ENCODE measurements around the gene CCDC78. TPM values are rescaled to one million over a fixed set of nuclear protein-coding genes. Genes with fewer than 3 reads are reported as not detected.
A peak's percentile ranks its signal among the peaks of the same experiment; 100 is the strongest.

The CCDC78 gene
- total RNA-seq, 1 experiment from 2014 or later, result 20.2 TPM

DNA sequence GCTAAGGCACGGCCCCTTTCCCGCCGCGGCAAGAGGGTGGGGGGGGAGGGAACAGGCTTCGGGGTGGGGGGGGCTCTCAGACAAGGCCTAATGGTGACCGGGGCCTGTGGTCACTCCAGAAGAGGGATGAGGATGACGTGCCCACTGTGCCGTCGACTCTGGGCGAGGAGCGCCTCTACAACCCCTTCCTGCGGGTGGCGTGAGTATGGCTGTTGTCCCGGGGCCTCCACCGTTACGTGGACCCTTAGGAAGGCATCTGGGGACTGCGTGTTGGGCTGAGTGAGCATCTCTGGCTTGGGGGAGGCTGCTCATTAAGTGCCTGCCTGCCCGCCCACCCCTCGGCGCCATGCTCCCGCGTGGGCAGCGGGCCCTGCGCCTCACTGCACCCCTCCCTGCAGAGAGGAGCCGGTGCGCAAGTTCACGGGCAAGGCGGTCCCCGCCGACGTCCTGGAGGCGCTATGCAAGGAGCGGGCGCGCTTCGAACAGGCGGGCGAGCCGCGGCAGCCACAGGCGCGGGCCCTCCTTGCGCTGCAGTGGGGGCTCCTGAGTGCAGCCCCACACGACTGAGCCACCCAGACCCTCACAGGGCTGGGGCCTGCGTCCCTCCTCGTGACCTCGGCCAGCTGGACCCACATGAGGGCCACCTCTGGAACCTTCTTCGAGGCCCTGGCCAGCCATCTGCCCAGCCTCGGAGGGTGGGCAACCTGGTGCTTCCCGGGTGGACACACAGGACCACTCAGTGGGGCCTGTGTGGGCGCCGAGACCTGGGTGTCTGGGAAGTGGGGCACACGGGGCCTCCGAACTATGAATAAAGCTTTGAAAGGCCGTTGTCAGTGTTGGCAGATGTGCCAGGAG lies 2.9 kb upstream of the CCDC78 start:
- no peak for DNase-seq (ENCODE audit: low spot score)
- CTCF ChIA-PET, result interaction anchor here (0.7 to 6.9 kb wide), 8 partner anchors 8 to 416 kb away, joined by 3 to 90 read pairs (median 5); partner anchors contain the start of genes ANTKMT, CIAO3 and METRN
- Mint-ChIP-seq H3K36me3 (no peaks in the 10 kb centered on the region; the same call in 1 of the 2 replicates), H3K9me3 (no peaks in the 10 kb centered on the region), H3K4me1 (no peaks in the 10 kb centered on the region), H3K4me3 (peak overlapping the region; percentile 64), H3K27ac (no peak overlapping the region), H3K27me3 (ENCODE audit: low read depth) (peaks cover 2% of the 10 kb centered on the region; the same call in 1 of the 2 replicates)
- ATAC-seq, result no peak
- TF ChIP-seq NFATC4 (CRISPR knock-in tag; IDR thresholded peaks at IDR 0.05) (no peak), RELA (CRISPR knock-in tag; IDR thresholded peaks at IDR 0.05; ENCODE audit: borderline replicate concordance) (no peak), ZNF232 (CRISPR knock-in tag; IDR thresholded peaks at IDR 0.05) (no peak), NR2C2 (CRISPR knock-in tag; IDR thresholded peaks at IDR 0.05) (no peak), SMAD4 (CRISPR knock-in tag; IDR thresholded peaks at IDR 0.05) (no peak), TP53 (CRISPR knock-in tag; IDR thresholded peaks at IDR 0.05) (no peak), FOXJ3 (CRISPR knock-in tag; IDR thresholded peaks at IDR 0.05; ENCODE audit: borderline replicate concordance) (no peak), ETV6 (CRISPR knock-in tag; IDR thresholded peaks at IDR 0.05) (no peak), FOXP1 (CRISPR knock-in tag; IDR thresholded peaks at IDR 0.05; ENCODE audit: borderline replicate concordance) (0 out of 2 replicates have a peak, but pooled peaks have one; percentile 19), ZBTB21 (CRISPR knock-in tag; IDR thresholded peaks at IDR 0.05; ENCODE audit: borderline replicate concordance) (0 out of 2 replicates have a peak, but pooled peaks have one; percentile 25)
- TF ChIP-seq, protein P1, sequence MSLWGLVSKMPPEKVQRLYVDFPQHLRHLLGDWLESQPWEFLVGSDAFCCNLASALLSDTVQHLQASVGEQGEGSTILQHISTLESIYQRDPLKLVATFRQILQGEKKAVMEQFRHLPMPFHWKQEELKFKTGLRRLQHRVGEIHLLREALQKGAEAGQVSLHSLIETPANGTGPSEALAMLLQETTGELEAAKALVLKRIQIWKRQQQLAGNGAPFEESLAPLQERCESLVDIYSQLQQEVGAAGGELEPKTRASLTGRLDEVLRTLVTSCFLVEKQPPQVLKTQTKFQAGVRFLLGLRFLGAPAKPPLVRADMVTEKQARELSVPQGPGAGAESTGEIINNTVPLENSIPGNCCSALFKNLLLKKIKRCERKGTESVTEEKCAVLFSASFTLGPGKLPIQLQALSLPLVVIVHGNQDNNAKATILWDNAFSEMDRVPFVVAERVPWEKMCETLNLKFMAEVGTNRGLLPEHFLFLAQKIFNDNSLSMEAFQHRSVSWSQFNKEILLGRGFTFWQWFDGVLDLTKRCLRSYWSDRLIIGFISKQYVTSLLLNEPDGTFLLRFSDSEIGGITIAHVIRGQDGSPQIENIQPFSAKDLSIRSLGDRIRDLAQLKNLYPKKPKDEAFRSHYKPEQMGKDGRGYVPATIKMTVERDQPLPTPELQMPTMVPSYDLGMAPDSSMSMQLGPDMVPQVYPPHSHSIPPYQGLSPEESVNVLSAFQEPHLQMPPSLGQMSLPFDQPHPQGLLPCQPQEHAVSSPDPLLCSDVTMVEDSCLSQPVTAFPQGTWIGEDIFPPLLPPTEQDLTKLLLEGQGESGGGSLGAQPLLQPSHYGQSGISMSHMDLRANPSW (CRISPR knock-in tag; conservative IDR thresholded peaks at IDR 0.05; ENCODE audit: low read depth), result no peak
- TF ChIP-seq, protein P2, sequence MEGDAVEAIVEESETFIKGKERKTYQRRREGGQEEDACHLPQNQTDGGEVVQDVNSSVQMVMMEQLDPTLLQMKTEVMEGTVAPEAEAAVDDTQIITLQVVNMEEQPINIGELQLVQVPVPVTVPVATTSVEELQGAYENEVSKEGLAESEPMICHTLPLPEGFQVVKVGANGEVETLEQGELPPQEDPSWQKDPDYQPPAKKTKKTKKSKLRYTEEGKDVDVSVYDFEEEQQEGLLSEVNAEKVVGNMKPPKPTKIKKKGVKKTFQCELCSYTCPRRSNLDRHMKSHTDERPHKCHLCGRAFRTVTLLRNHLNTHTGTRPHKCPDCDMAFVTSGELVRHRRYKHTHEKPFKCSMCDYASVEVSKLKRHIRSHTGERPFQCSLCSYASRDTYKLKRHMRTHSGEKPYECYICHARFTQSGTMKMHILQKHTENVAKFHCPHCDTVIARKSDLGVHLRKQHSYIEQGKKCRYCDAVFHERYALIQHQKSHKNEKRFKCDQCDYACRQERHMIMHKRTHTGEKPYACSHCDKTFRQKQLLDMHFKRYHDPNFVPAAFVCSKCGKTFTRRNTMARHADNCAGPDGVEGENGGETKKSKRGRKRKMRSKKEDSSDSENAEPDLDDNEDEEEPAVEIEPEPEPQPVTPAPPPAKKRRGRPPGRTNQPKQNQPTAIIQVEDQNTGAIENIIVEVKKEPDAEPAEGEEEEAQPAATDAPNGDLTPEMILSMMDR (IDR thresholded peaks at IDR 0.05), result no peak
- TF ChIP-seq, protein P3, sequence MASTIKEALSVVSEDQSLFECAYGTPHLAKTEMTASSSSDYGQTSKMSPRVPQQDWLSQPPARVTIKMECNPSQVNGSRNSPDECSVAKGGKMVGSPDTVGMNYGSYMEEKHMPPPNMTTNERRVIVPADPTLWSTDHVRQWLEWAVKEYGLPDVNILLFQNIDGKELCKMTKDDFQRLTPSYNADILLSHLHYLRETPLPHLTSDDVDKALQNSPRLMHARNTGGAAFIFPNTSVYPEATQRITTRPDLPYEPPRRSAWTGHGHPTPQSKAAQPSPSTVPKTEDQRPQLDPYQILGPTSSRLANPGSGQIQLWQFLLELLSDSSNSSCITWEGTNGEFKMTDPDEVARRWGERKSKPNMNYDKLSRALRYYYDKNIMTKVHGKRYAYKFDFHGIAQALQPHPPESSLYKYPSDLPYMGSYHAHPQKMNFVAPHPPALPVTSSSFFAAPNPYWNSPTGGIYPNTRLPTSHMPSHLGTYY (CRISPR knock-in tag; IDR thresholded peaks at IDR 0.05), result no peak
- TF ChIP-seq, protein P4, sequence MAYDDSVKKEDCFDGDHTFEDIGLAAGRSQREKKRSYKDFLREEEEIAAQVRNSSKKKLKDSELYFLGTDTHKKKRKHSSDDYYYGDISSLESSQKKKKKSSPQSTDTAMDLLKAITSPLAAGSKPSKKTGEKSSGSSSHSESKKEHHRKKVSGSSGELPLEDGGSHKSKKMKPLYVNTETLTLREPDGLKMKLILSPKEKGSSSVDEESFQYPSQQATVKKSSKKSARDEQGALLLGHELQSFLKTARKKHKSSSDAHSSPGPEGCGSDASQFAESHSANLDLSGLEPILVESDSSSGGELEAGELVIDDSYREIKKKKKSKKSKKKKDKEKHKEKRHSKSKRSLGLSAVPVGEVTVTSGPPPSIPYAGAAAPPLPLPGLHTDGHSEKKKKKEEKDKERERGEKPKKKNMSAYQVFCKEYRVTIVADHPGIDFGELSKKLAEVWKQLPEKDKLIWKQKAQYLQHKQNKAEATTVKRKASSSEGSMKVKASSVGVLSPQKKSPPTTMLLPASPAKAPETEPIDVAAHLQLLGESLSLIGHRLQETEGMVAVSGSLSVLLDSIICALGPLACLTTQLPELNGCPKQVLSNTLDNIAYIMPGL (CRISPR knock-in tag; IDR thresholded peaks at IDR 0.05), result no peak
- TF ChIP-seq, protein P5, sequence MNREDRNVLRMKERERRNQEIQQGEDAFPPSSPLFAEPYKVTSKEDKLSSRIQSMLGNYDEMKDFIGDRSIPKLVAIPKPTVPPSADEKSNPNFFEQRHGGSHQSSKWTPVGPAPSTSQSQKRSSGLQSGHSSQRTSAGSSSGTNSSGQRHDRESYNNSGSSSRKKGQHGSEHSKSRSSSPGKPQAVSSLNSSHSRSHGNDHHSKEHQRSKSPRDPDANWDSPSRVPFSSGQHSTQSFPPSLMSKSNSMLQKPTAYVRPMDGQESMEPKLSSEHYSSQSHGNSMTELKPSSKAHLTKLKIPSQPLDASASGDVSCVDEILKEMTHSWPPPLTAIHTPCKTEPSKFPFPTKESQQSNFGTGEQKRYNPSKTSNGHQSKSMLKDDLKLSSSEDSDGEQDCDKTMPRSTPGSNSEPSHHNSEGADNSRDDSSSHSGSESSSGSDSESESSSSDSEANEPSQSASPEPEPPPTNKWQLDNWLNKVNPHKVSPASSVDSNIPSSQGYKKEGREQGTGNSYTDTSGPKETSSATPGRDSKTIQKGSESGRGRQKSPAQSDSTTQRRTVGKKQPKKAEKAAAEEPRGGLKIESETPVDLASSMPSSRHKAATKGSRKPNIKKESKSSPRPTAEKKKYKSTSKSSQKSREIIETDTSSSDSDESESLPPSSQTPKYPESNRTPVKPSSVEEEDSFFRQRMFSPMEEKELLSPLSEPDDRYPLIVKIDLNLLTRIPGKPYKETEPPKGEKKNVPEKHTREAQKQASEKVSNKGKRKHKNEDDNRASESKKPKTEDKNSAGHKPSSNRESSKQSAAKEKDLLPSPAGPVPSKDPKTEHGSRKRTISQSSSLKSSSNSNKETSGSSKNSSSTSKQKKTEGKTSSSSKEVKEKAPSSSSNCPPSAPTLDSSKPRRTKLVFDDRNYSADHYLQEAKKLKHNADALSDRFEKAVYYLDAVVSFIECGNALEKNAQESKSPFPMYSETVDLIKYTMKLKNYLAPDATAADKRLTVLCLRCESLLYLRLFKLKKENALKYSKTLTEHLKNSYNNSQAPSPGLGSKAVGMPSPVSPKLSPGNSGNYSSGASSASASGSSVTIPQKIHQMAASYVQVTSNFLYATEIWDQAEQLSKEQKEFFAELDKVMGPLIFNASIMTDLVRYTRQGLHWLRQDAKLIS (CRISPR knock-in tag; IDR thresholded peaks at IDR 0.05; ENCODE audit: borderline replicate concordance), result no peak
- POLR2A ChIA-PET, result interaction anchor here (1.0 to 1.4 kb wide), 3 partner anchors 8 to 60 kb away, joined by 3 to 6 read pairs (median 3); partner anchors contain the start of genes ANTKMT and CHTF18

Data from WTC11 (cell line).